HG03378 (cell line): ENCODE results near the gene GGT7.
"Not testable (repeated sequence)": the region's sequence is repeated elsewhere in the genome, so short reads cannot be mapped to it uniquely, and the experiment has no call there.

Experiments
- ATAC-seq: cut with Tn5 transposase; IDR thresholded peaks from one replicate; pipeline ENCODE4 v1.9.1; 2021; ENCODE audit warnings: mild to moderate bottlenecking, moderate library complexity; ENCODE audit not compliant: unreplicated experiment

Gene GGT7

DNA sequence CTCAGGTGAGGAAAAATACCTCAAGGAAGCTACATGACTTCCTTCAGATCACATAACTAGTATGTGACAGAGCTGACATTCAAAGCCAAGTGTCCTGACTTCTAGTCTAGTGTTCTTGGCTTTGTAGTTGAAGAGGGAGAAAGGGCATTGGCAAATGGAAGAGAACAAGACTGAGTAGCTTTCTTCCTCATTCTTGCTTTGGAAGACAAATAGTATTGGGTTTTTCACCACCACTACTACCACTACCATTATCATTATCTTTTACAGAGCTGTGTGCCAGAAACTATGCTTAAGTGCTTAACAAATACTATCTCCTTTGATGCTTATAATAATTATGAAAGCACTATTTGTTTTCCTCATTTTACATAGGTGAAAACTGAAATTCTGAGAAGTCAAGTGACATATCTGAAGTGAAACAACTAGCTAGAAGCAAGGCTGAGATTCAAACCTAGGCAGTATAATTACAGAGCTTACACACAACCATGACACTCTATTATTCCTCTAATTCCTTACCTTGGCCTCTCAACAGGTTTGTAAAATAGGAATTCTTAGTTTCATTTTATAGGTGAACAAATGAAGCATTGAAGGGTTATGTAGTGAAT, 10.5 kb upstream of the GGT7 start:
- no peak for ATAC-seq

DNA sequence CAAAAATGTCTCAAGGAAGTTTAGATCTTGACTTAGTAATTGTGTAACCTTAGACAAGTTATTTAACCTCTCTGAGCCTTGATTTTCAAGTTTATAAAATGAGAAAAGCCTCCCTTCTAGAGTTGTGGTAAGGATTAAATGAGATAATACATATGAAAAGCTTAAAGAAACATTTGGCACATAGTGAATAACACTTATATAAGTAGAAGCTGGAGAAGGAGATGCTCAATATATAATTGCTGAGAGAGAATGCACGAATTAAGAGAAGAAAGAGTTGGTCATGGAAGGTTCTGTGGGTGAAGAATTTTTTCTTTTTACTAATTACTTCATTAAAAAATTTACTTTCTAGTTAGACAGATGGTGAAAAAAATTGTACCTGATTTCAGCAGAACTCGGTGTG, 9.0 kb upstream of the GGT7 start:
- ATAC-seq = no peak

DNA sequence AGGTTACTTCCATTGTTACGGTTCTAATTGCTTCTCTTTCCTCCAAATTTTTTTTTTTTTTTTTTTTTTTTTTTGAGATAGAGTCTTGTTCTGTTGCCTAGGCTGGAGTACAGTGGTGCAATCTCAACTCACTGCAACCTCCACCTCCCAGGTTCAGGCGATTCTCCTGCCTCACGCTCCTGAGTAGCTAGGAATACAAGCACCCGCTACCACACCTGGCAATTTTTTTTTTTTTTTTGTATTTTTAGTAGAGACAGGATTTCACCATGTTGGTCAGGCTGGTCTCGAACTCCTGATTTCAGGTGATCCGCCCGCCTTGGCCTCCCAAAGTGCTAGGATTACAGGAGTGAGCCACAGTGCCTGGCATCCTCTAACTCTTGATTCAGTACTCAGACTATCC, 8.3 kb upstream of the GGT7 start:
- not testable (repeated sequence) for ATAC-seq

DNA sequence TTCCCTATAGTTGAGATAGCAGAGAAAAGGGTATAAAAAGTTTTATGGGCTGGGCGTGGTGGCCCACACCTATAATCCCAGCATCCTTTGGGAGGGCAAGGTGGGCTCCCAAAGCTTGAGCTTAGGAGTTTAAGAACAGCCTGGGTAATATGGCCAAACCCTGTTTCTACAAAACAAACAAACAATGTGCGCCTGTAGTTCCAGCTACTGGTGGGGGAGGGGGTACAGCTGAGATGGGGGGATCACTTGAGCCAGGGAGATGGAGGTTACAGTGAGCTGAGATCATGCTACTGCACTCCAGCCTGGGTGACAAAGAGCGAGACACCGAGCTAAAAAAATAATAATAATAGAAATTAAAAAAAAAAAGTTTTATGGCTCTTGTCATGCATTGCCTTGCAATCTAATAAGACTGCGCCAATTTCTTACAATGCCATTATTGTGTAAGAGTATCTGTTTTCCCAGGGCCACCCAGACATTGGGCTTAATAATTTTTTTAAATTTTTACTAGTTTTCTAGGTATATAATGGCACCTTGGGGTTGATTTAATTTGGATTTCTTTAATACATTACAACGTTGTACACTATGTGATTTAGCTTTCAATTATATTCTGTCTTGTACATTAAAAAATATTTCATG, 7.7 kb upstream of the GGT7 start:
- ATAC-seq = no peak

DNA sequence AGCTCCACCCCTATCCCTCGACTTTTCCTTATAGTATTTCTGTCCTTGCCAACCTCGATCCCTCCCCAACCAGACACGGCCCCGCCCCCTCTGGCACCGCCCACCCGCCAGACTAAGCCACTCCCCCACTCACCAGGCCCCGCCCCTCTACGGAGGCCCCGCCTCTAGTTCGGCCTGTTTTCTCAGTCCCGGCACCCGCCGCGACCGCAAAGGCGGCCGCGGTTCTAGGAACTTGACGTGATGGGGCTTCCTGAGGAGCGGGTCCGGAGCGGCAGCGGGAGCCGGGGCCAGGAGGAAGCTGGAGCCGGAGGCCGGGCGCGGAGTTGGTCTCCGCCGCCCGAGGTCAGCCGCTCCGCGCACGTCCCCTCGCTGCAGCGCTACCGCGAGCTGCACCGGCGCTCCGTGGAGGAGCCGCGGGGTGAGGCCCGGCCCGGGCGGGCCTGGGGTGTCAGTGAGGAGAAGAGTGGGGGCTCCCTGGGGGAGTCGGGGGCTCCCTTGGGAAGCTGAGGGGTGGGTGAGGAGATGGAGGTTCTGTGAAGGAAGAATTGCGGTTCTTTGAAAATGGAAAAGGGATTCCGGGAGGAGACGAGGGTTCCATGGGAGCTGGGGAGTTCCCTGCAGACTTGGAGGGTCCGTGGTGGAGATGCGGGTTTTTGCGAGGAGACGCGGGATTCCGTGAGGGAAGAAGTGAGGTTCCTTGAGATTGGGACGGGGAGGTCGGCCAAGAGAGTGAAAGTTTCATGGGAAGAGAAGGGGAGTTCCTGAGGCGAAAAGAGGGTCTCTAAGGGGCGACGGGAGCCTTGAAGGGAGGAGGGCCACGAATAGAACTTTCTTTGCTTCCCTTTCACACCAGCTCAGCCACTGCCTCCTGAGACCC, 4.0 kb upstream of the GGT7 start, which contains the start of gene ACSS2:
ACSS2 (plus strand) TSS at position 207 of the 877 bp plus-strand sequence; CDS start at position 241, 34 bp downstream.
- ATAC-seq = no peak

DNA sequence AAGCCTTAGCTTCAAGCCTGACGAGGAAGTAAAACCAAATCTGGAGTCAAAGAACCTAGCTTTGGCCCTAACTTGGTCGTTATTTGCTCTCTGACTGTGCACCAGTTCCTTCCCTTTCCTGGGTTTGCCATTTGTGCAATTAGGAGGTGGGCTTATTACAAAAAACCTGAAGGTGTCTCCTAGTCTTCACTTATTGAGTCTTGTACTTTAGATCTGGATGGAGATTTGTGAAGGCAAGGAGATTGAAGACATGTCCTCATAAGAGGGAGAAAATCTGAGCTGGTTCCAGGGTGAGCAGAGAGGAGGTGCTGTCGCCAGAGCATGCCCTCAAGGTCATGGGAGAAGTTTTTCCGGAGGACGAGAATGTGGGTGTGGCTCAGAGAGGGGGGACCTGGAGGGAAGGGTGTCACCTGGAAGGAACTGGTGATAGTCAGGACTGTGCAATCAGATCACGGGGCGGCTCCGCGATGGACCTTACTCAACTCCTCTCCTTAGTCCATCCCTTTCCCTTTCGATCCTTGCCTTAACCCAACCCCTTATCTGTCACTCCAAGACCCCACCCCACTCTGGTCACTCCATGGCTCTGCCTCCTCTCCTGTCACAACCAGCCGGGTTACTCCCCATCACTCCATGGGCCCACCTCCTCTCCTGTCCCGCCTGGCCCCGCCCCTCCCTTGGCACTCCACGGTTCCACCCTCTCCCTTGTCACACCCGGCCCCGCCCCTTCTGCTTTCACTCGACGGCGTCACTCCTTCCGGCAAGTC, 3.2 kb upstream of the GGT7 start:
- no peak for ATAC-seq

DNA sequence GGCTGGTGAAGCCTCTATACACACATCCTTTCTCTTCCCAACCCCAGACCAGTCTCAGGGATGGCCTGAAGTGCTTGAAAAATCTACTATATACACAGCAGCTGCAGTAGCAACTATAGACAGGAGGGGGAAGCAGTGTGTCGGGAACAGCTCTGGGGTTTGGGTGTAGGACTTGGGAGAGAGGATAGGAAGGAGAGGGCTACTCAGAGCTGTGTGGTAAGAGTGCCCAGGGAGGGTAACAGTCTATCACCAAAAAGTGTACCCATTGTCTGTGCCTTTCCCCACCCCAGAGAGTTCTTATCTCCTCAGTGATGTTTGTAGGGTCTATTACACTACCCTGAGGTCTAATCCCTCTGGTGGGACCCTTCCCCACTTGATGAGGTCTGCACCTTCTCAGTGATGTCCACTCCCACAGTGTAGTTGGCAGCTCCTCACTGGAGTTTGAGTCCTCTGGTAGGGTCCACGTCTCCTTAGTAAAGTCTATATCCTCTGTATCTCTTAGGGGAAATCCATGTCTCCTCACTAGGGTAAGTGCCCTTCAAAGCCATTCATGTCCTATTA, 1.5 kb upstream of the GGT7 start:
- no peak for ATAC-seq

DNA sequence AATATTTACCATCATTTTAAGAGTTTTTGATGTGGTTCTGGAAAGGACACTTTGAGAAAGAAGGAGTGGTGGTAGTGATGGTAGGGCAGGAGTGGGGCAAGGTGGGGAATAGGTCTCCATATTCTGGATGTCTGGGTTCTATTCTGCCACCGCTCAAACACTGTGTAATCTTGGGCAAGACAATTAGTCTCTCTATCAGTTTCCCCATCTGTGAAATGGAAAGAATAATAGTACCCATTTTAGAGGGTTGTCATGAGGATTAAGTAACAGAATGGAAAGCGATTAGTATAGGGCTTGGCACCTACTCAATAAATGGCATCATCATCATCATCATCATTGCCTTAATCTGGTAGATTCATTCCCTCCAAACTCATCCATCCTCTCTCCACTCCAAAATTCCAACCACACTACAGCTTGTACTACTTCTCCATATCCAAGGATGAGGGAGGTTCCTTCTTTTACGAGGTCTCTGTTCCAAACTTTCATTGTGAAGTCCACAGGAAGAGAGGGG, 982 bp upstream of the GGT7 start:
- ATAC-seq = no peak

DNA sequence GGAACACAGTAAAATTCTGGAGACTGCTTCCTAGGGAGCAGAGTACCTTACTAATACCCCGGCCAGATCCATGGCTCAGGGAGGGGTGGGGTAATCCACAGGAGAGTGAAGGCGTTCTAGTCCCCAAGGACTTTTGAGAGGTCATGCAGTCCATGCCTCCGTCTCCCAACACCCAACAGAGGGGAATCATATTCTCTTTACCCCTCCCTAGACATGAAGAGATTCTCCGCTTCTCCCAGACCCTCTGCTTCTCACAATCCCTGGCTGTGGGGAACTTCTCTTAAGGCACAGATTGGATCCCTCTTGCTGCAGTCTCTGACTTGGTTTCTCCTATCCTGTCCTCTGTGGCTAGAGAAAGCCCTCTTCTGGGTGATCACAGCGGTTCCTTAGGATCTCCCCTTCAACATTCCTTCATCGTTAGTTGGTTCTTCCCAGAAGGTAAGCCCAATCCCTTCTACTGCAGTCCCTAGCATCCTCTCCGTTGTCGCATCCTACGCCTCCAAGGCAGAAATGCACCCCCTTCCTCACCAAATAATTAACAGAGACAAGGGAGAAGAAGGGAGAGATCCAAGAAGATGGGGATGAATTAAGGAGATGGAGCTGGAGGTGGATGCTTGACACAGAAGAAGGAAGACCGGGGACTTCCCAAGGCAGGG, 562 bp downstream of the GGT7 start:
- no peak for ATAC-seq

DNA sequence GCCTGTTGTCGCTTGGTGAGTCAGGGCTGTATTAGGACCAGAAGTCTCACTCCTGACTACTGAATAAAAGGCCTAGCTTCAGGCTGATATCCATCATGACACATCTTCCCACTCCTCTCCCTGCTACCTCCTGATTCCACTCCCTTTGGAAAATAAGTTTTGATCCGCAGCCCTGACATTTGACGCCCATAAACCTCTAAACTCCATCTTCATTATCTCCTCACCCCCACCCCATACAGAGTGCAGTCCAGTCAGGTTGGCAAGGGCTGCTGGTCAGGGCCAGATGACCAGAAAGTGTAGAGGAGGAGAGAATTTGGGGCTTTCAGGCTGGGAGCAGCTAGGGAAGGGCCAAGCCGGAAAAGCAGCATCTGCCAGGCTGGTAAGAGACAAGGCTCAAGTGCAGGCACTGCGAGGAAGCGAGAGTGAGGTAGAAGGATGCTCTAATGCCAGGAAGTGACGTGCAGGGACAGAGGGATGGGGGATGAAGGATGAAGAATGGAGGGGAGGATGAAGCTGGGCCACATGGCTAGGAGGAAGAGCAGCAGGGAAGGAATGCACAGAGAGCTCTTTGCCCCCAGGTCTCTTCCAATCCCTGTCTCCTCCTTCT, 1.2 kb downstream of the GGT7 start:
- ATAC-seq = no peak

DNA sequence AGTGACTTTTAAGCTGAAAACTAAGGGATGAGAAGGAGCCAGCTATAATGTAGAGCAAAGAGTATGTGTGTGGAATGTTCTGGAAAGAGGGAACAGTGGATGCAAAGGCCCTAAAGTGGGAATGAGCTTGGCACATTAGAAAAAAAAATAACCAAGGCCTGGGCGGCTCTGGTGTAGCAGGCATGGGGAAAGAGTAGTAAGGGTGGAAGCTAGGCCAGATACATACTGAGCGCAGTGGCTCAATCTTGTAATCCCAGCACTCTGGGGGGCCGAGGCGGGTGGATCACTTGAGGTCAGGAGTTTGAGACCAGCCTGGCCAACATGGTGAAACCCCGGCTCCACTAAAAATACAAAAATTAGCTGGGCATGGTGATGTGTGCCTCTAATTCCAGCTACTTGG, 8.4 kb downstream of the GGT7 start:
- no peak for ATAC-seq

DNA sequence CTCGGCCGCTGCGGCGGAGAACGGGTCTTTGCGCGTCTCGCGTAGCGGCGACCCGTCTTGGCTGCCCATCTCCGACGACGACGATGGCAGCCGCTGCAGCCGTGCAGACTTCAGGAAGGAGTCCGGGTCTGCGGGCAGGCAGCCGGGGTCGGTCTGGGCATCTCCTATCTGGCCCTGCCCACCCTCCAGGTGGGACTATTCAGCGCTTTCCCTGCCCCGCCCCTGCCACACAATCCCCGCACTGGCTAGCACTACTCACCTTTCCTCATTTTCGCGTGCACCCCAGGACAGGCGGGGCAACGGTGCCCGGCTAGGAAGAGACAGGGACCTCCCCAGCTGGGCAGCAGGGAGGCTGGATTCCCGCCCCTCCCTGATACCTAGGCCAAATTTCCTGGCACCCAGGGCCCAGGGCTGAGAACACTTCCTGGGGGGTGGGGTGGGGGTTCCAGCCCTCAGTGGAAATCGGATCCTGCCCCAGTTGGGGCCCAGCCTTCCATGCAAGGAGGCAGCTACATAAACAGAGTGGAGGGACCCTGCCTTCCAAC, 9.2 kb downstream of the GGT7 start:
- no peak for ATAC-seq

DNA sequence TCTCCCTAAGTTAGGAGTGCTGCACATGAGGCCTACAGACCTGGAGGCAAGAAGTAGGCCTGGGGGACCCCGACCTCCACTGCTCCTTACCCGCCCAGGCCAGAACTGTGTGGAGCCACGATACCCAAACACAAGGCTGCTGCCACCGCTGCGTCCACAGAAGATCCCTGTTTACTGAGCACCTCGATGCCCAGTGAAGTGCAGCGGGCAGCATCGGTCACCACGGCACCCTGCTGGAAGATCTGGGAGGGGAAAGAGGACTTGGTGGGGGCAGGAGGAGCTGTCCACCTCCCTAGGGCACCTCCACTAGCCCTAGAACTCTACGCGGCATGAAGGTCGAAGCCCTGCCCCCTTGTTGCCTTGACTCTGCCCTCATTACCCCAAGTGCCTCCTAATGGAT, 9.9 kb downstream of the GGT7 start:
- ATAC-seq = no peak

DNA sequence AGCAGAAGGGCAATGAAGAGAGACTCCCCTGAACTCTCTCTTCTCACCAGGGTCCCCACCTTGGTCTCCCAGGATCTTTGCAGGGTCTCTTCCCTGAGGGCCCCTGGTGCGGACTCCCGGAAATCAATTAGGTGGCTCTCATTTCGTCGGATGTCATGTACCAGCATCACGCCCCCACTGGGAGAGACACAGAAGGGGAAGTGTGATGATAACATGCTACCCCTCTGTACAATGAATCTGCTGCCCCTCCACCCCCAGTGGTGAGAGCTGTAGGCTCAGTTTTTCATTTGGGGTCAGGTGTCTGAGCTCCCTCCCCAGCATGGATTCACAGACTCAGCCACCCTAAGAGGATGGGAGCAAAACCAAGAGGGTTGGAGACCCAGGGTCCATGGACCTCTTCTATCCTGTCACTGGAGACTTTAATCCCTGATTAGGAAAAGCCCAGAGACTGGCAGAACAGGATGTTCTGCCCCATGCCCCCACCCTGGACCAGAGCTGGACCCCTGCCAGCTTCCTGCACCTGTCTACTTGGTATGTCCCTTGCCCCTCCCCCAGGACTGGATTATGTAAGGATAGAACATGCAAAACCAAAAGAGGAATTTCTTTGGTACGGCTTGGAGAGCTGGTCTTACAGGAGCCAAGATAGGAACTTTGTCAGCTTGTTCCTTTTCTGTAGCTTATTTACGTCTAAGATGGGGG, 11.1 kb downstream of the GGT7 start:
- no peak for ATAC-seq

DNA sequence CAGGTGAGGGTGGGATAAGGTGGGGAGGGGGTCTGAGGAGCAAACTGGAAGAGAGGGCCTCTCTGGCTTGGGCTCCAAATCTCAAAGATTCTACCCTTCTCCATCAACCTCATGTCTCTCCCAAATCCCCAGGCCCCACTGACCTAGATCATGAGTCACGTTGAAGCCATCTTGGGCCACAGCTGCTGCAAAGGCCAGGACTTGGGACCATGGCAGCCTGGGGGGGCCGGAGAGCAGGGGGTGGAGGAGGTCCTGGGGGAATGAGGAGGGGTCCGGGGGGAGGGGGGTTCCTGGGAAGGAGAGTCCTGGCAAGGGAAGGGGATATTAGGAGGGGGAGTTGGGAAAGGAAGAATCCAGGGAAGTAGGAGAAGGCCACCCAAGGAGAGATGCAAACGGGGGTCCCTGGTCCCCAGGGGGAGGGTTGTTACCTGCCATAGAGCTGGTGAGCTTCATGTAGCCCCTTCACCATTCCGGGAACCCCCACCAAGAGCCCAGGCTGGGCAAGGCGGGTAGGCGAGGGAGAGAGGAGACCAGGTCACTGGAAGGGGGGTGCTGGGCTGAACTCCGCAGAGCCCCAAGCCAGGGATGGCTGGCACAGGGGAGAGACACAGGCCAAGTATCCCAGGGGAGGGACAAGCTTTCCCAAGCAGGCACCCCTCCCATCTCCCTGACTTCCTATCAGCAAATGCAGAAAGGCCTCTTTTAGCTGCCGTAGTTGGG, 12.7 kb downstream of the GGT7 start:
- ATAC-seq = no peak

DNA sequence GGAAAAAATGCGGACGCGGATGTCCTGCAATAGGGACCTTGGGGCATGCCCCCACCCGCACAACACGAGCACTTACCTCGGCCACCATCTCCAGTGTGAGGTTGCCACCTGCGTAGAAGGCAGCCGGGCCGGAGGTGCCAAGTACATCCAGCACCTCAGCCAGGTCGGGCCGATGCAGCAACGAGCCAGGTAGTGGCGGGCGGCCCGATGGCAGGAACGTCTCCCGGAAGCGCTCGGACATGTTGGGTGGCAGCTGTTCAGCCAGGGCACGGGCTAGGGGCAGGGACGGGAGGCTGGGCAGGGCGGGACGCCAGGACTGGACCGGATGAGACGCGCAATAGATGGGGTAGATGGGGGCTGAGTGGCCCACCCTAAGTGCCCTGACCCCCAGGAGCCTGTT, 13.3 kb downstream of the GGT7 start:
- no peak for ATAC-seq

DNA sequence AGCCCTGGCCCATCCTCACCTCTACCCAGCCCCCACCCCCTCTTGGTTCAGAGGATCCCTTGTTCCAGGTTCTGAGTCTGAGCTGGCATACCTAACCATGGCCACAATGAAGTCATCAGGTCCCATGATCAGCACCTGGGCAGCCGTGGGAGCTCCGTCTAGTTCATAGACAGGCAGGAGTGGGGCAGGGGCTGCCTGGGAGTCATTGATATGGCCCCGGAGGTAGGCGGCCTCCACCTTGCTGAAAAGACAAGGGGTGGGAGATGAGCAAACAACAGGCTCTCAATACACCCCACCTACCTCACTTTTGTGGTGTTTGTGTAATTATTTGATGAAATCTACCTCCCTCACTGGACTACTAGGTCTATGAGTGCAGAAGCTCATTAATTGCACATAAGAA, 20.4 kb downstream of the GGT7 start:
- no peak for ATAC-seq

DNA sequence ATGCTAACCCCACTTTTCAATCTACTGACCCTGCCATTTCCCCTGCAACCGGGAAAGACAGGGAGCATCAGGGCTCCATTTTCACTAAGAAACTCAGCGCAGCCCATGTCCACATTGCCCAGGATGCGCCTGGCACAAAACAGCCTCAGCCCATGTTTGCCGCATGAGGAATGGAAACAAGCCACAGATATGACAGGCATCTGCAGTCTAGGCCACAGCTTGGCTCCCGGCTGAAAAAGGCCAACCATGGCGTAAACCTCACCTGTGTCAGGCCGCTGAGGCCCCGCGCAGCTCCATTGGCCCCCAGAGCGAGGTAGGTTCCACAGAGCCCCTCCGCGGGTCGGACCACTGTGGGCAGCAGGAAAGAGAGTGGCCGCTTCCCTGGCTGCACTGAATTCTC, 21.7 kb downstream of the GGT7 start:
- ATAC-seq = no peak
